WERI-Rb-1 (cell line): ENCODE data around the gene MOV10.
A peak's percentile ranks its signal among the peaks of the same experiment; 100 is the strongest.

Experiments used
- DNase-seq: peaks from one replicate; pipeline ENCODE4 v3.0.0-alpha.2; 2020
- H3K27ac ChIP-seq: fragments of 250-450 bp; sonication (Bioruptor Pico); 2 replicates; pipeline ENCODE4 v1.5.1; 2020; ENCODE audit warnings: mild to moderate bottlenecking, moderate library complexity
- H3K27me3 ChIP-seq: fragments of 250-450 bp; sonication (Bioruptor Pico); 2 replicates; pipeline ENCODE4 v1.5.1; 2021; ENCODE audit warnings: mild to moderate bottlenecking, low read depth, moderate library complexity; ENCODE audit not compliant: insufficient read depth, severe bottlenecking
- H3K36me3 ChIP-seq: fragments of 250-450 bp; sonication (Bioruptor Pico); 2 replicates; pipeline ENCODE4 v1.5.1; 2020; ENCODE audit warnings: mild to moderate bottlenecking, moderate library complexity
- H3K4me3 ChIP-seq: 2 replicates; pipeline ENCODE4 v1.5.1; 2011; ENCODE audit warnings: low read depth, mild to moderate bottlenecking, control low read depth, low read length
- H3K9me3 ChIP-seq: fragments of 250-450 bp; sonication (Bioruptor Pico); 2 replicates; pipeline ENCODE4 v1.5.1; 2021; ENCODE audit warnings: mild to moderate bottlenecking, moderate library complexity; ENCODE audit not compliant: severe bottlenecking
- CTCF ChIP-seq: IDR thresholded peaks from 2 replicates; pipeline ENCODE4 v1.5.1; 2011; ENCODE audit warnings: low read depth, mild to moderate bottlenecking, control low read depth, inconsistent platforms, low read length

MOV10 gene

DNA sequence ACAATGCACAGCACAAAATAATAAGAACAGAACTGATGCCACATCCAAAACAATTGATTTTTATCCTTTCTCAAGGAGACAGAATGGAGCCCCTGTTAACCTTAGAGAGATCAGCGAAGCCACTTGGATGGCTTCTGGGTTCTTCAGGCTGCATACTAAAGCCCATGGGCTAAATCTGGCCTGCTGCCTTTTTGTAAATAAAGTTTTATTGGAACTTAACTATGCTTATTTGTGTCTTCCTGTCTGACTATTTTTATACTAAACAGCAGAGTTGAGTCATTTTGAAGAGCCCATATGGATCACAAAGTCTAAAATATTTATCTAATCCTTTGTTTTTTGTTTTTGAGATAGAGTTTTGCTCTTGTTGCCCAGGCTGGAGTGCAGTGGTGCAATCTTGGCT is 57.0 kb downstream of the MOV10 start:
- H3K4me3 ChIP-seq = no peak overlapping the region
- H3K9me3 ChIP-seq = no peaks in the 10 kb centered on the region
- no peak overlapping the region for H3K27ac ChIP-seq
- H3K27me3 ChIP-seq = no peaks in the 10 kb centered on the region
- DNase-seq = no peak
- TF ChIP-seq CTCF = no peak
- no peaks in the 10 kb centered on the region for H3K36me3 ChIP-seq

DNA sequence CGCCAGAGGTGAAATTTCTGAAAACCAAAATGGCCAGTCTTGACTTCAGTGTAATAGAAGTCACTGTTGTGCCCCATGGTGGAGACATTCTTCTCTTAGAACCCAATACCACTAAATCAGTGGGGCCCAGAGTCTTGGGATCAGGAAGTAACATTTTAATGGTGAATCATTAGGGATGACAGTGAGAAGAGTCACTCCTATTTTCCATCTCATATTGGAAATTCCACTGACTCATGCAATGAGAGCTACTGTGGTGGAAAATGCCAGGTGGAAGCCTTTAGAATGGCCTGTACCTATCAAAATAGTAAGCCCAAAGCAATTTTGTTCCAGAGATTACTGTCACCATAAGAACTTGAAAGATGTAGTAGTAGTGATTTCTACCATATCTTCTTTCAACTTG is 61.3 kb downstream of the MOV10 start:
- no peak overlapping the region for H3K27ac ChIP-seq
- no peaks in the 10 kb centered on the region for H3K9me3 ChIP-seq
- TF ChIP-seq CTCF = no peak
- no peaks in the 10 kb centered on the region for H3K27me3 ChIP-seq
- DNase-seq = no peak
- H3K4me3 ChIP-seq = no peak overlapping the region
- H3K36me3 ChIP-seq = no peaks in the 10 kb centered on the region

DNA sequence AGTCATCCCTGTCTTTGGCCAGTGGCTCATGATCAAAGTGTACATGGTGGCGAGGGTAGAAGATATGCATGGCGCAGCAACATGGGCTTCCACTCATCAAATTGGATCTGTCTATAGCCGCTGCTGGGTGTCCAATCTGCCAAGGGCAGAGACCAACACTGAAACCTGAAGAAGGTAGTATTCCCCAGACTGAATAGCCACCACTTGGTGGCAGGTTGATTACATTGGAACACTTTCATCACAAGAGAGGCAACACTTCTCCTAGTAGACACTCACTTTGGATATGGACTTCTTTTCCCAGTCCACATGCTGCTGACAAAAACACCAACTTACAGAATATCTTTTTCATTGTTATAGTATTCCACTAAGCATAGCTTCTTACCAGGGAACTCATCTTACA is 63.1 kb downstream of the MOV10 start:
- H3K9me3 ChIP-seq = no peaks in the 10 kb centered on the region
- no peak for DNase-seq
- H3K27me3 ChIP-seq = no peaks in the 10 kb centered on the region
- no peaks in the 10 kb centered on the region for H3K36me3 ChIP-seq
- H3K27ac ChIP-seq = no peak overlapping the region
- peak; percentile 25; the same call in 1 of the 2 replicates for TF ChIP-seq CTCF
- no peak overlapping the region for H3K4me3 ChIP-seq

DNA sequence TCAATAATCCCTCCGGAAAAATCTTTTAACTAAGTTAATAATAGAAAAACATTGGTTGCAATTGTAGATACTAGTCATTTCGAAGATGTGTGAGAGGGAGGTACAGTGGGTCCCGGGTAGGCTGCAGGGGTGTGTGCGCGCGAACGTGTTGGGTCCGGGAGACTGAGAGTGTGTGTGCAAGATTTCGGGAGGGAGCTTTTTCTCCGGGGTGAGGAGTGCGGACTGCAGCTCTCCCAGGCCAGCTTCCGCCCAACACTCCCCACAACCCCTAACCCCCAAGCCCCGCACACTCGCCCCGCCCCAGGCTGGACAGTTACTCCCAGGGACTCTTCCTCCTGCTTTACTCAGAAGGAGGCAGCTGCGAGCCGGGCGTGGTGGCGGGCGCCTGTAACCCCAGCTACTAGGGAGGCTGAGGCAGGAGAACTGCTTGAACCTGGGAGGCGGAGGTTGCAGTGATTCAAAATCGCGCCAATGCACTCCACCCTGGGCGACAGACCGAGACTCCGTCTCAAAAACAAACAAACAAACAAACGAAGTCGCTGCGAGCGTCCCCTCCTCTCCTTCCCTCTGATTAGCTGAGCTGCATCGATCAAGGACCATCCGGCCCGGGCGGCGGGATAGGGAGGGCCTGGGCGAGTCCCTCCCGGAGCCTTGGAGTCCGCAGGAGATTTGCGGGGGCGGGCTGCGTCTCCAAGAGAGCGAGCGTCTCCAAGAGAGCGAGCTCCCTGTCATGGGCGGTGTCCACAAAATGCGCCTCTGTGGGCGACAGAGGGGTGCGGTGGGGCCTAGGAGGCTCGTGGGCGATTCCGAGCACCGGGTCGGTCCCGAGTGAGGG is 68.9 kb downstream of the MOV10 start:
- no peaks in the 10 kb centered on the region for H3K27me3 ChIP-seq
- H3K36me3 ChIP-seq = no peaks in the 10 kb centered on the region
- no peak overlapping the region for H3K4me3 ChIP-seq
- no peak for TF ChIP-seq CTCF
- H3K9me3 ChIP-seq = peaks cover 5% of the 10 kb centered on the region
- H3K27ac ChIP-seq = no peak overlapping the region
- DNase-seq = no peak

DNA sequence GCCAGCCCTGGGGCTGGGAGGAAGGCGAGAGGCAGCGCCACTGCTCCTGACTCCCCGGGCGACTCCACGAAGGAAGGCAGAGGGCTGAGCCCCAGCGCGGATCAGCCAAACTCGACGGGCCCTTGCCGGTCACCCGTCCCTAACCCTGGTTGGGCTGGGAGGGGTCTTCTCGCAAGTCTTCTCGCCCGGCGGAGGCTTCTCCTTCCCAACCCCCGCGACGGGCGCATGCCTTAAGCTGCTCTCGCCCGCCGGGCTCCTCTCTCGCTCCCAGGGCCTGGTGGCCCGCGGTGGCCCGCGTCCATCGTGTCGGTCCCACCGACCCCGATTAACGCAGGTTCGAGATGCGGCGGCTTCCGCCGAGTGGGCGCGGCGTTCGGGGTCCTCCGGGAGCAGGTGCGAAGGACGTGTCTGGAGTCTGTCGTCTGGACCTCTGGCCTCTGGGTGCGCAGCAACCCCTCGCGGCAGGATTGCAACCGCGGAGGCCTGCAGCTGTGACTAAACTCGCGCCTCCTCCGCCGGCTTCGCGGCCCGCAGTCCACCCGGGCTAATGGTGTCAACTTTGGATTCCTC is 69.6 kb downstream of the MOV10 start:
- no peak for DNase-seq
- H3K9me3 ChIP-seq = peaks cover 5% of the 10 kb centered on the region
- no peak overlapping the region for H3K27ac ChIP-seq
- no peaks in the 10 kb centered on the region for H3K27me3 ChIP-seq
- TF ChIP-seq CTCF = no peak
- no peaks in the 10 kb centered on the region for H3K36me3 ChIP-seq
- no peak overlapping the region for H3K4me3 ChIP-seq
